HepG2 (cell line): Measurements from ENCODE around the gene DCP2. TPM values are rescaled to one million over a fixed set of nuclear protein-coding genes. Genes with fewer than 3 reads are reported as not detected.

Experiments used
- ATAC-seq: fragments of 200-7000 bp; cut with Tn5 transposase; 3 replicates; pipeline ENCODE4 v1.9.1; 2020; ENCODE audit warnings: mild to moderate bottlenecking, moderate library complexity
- BruUV-seq: library from RNA; stranded (reverse); fragments of 400-500 nt; replicated peaks from 2 replicates; lab custom pipeline; 2021; lab: Mats Ljungman, UMichigan
- CTCF ChIA-PET: fragments of 300-600 bp; formaldehyde crosslinking; extraction: SDS; loops from one replicate; lab custom pipeline; 2021; ENCODE audit warnings: low total read pairs, inconsistent platforms, low intra/inter-chr PET ratio; lab: Yijun Ruan, JAX
- POLR2A ChIA-PET: fragments of 350-600 bp; sonication (Branson Sonifier 250); formaldehyde crosslinking; loops from one replicate; lab custom pipeline; 2020; ENCODE audit warnings: antibody characterized with exemption, inconsistent platforms; lab: Yijun Ruan, JAX
- DNase-seq: peaks from one replicate; pipeline ENCODE4 v3.0.0-alpha.2; 2015; ENCODE audit warnings: low spot score
- FAIRE-seq: peaks from 3 replicates; lab custom pipeline; 2011; peaks lifted over from hg19 to GRCh38; lab: Jason Lieb, UNC
- H2AFZ ChIP-seq: one replicate; pipeline ENCODE4 v1.6.1; 2011; ENCODE audit warnings: low read length, inconsistent platforms
- H3K27ac ChIP-seq: fragments of 300-600 bp; 3 replicates; pipeline ENCODE4 v1.8.0; 2011; ENCODE audit warnings: mixed run types, mild to moderate bottlenecking, mixed read lengths, low read length, inconsistent platforms; ENCODE audit not compliant: insufficient read depth; ENCODE audit errors: extremely low read length
- H3K27me3 ChIP-seq, 2 experiments: fragments of 200-600 bp in 1 of 2; 2 replicates in 1 of 2; 3 replicates in 1 of 2; pipeline versions ENCODE4 v1.6.0 to v1.8.0; 2011; ENCODE audit warnings: low read length in 2 of 2, mild to moderate bottlenecking in 2 of 2, moderate library complexity in 2 of 2, inconsistent platforms in 1 of 2; ENCODE audit not compliant: insufficient read depth in 2 of 2, control insufficient read depth in 1 of 2
- H3K36me3 ChIP-seq, 2 experiments: fragments of 200-600 bp in 1 of 2; replicated peaks in 1 of 2; 2 replicates in 1 of 2; 3 replicates in 1 of 2; pipeline versions ENCODE4 v1.5.1 to v1.8.0; 2011; ENCODE audit warnings: low read length in 2 of 2, inconsistent platforms in 1 of 2; ENCODE audit not compliant: insufficient read depth in 2 of 2, control insufficient read depth in 1 of 2
- H3K4me1 ChIP-seq: 2 replicates; pipeline ENCODE4 v1.5.1; 2012; ENCODE audit warnings: low read length, inconsistent platforms; ENCODE audit not compliant: insufficient read depth
- H3K4me2 ChIP-seq: 2 replicates; pipeline ENCODE4 v1.6.0; 2011; ENCODE audit warnings: low read depth, low read length, inconsistent platforms
- H3K4me3 ChIP-seq, 3 experiments: fragments of 200-600 bp in 1 of 3; sonication (generic), shearing (Covaris generic) in 1 of 3; replicated peaks in 1 of 3; 2 replicates each; pipeline ENCODE4 v1.5.1; 2011 to 2016; ENCODE audit warnings: low read length in 3 of 3, inconsistent platforms in 2 of 3, low read depth in 2 of 3, mild to moderate bottlenecking in 2 of 3, control low read depth in 1 of 3, mixed read lengths in 1 of 3; ENCODE audit not compliant: insufficient read depth in 1 of 3
- H3K79me2 ChIP-seq: one replicate; pipeline ENCODE4 v1.6.1; 2011; ENCODE audit warnings: low read length, inconsistent platforms; ENCODE audit not compliant: insufficient read depth
- H3K9ac ChIP-seq: 2 replicates; pipeline ENCODE4 v1.6.0; 2011; ENCODE audit warnings: mild to moderate bottlenecking, low read depth, low read length, inconsistent platforms; ENCODE audit not compliant: insufficient read depth
- H3K9me3 ChIP-seq: 2 replicates; pipeline ENCODE4 v1.5.1; 2012; ENCODE audit warnings: mild to moderate bottlenecking, low read length
- H4K20me1 ChIP-seq: 2 replicates; pipeline ENCODE4 v1.6.0; 2011; ENCODE audit warnings: inconsistent platforms, mild to moderate bottlenecking, low read length, moderate library complexity; ENCODE audit not compliant: insufficient read depth
- ASH2L ChIP-seq: fragments of 300-600, 200-600 bp; sonication (generic); IDR thresholded peaks from 2 replicates; pipeline ENCODE4 v1.7.0; 2017; ENCODE audit warnings: low read depth, mild to moderate bottlenecking, moderate library complexity, mixed read lengths, low read length; ENCODE audit not compliant: insufficient read length
- CBFB ChIP-seq: sonication (generic); formaldehyde crosslinking; IDR thresholded peaks from 2 replicates; pipeline ENCODE4 v1.4.0; 2020; ENCODE audit warnings: missing genetic modification reagents
- ELF1 ChIP-seq: sonication (generic); formaldehyde crosslinking; IDR thresholded peaks from 2 replicates; pipeline ENCODE4 v1.4.0; 2020; ENCODE audit warnings: missing genetic modification reagents
- FOXK1 ChIP-seq: sonication (generic); formaldehyde crosslinking; IDR thresholded peaks from 2 replicates; pipeline ENCODE4 v1.4.0; 2020; ENCODE audit warnings: low read depth, missing genetic modification reagents, borderline replicate concordance
- HMG20A ChIP-seq: IDR thresholded peaks from 2 replicates; pipeline ENCODE4 v1.6.1; 2016; ENCODE audit warnings: borderline replicate concordance
- HOXA3 ChIP-seq: sonication (generic); formaldehyde crosslinking; IDR thresholded peaks from 2 replicates; pipeline ENCODE4 v1.5.0; 2020; ENCODE audit warnings: missing genetic modification reagents
- IRX3 ChIP-seq: sonication (generic); formaldehyde crosslinking; IDR thresholded peaks from 2 replicates; pipeline ENCODE4 v1.8.1; 2023; ENCODE audit warnings: mild to moderate bottlenecking, low read depth, missing genetic modification reagents, borderline replicate concordance
- NRL ChIP-seq: sonication (generic); formaldehyde crosslinking; IDR thresholded peaks from 2 replicates; pipeline ENCODE4 v1.5.0; 2020; ENCODE audit warnings: missing genetic modification reagents, mild to moderate bottlenecking, moderate library complexity, borderline replicate concordance
- PRPF4 ChIP-seq: fragments of 200-400 bp; formaldehyde crosslinking; IDR thresholded peaks from 2 replicates; pipeline ENCODE4 v1.6.1; 2016; ENCODE audit warnings: low read length, low read depth; ENCODE audit not compliant: poor library complexity, severe bottlenecking
- SOX6 ChIP-seq, 2 experiments: fragments of 450-650 bp in 1 of 2; sonication (generic) in 1 of 2; formaldehyde crosslinking in 1 of 2; IDR thresholded peaks; 2 replicates each; pipeline versions ENCODE4 v1.4.0 to v1.6.1; 2017 to 2020; ENCODE audit warnings: antibody characterized with exemption in 1 of 2, mild to moderate bottlenecking in 1 of 2, missing genetic modification reagents in 1 of 2
- TFDP2 ChIP-seq: sonication (generic); formaldehyde crosslinking; IDR thresholded peaks from 2 replicates; pipeline ENCODE4 v1.4.0; 2020; ENCODE audit warnings: missing genetic modification reagents
- ZBTB10 ChIP-seq: sonication (generic); formaldehyde crosslinking; IDR thresholded peaks from 2 replicates; pipeline ENCODE4 v1.4.0; 2020; ENCODE audit warnings: missing genetic modification reagents, borderline replicate concordance
- ZBTB26 ChIP-seq: IDR thresholded peaks from 2 replicates; pipeline ENCODE4 v1.6.1; 2016; ENCODE audit warnings: missing compliant biosample characterization, missing genetic modification reagents, borderline replicate concordance
- ZNF530 ChIP-seq: sonication (generic); formaldehyde crosslinking; IDR thresholded peaks from 2 replicates; pipeline ENCODE4 v1.5.0; 2020; ENCODE audit warnings: low read depth, mild to moderate bottlenecking, missing genetic modification reagents
- ZNF598 ChIP-seq: sonication (generic); formaldehyde crosslinking; IDR thresholded peaks from 2 replicates; pipeline ENCODE4 v1.5.1; 2020; ENCODE audit warnings: mild to moderate bottlenecking, missing genetic modification reagents, borderline replicate concordance
- ZNF614 ChIP-seq: IDR thresholded peaks from 2 replicates; pipeline ENCODE4 v1.6.1; 2018; ENCODE audit warnings: missing biosample characterization, missing genetic modification reagents, inconsistent platforms, borderline replicate concordance
- ZNF746 ChIP-seq: sonication (generic); formaldehyde crosslinking; IDR thresholded peaks from 2 replicates; pipeline ENCODE4 v1.8.0; 2022; ENCODE audit warnings: mild to moderate bottlenecking, missing genetic modification reagents
- WGBS: methylation state at CpG from one replicate; pipeline ENCODE4 v1.1.6; 2017; ENCODE audit warnings: low lambda C conversion rate; 5-methylcytosine and 5-hydroxymethylcytosine counted together
- in situ Hi-C: cut with HindIII; loops from 2 replicates; pipeline ENCODE4 v1.10.0; 2017; ENCODE audit warnings: low pct_unique_long_range_greater_than_20kb; ENCODE audit not compliant: extremely low pct_ligation_motif_present
- intact Hi-C: fragments of 100-400 bp; cut with micrococcal nuclease; formaldehyde crosslinking; loops from one replicate; pipeline ENCODE4 v1.10.0; 2022; ENCODE audit not compliant: unreplicated experiment
- polyA plus RNA-seq, 8 experiments: library from polyadenylated mRNA; depleted of rRNA in 3 of 8; stranded (reverse) in 7 of 8; unstranded in 1 of 8; fragments of >200 nt; fragmentation: Illumina TruSeq in 4 of 8; extraction: Trizol in 4 of 8; gene quantifications; 2 replicates each; pipeline versions ENCODE4 v1.2.1 to v1.2.3, GENCODE V29; 2011 to 2016; ENCODE audit warnings: low read depth in 4 of 8, missing spikeins in 1 of 8, mixed read lengths in 1 of 8; ENCODE audit not compliant: insufficient read depth in 1 of 8
- total RNA-seq, 5 experiments: library from RNA; depleted of rRNA; stranded (reverse); fragments of >200 nt; fragmentation: Illumina TruSeq; extraction: Trizol; gene quantifications; 2 replicates each; pipeline ENCODE4 v1.2.3, GENCODE V29; 2016; ENCODE audit warnings: low read depth in 1 of 5

Gene DCP2
- total and polyA plus RNA-seq, 2 of the 13 experiments (the other 11 are each of a cell fraction or from before 2014, with no cell fraction given), result 16.2 to 63.4 TPM

GRCh38 chr5:112996830-112997374 is 20.3 kb downstream of the DCP2 start:
- H3K79me2 ChIP-seq, result peaks cover 28% of the 10 kb centered on the region
- no peak overlapping the region for H3K9ac ChIP-seq
- no peaks in the 10 kb centered on the region for H3K27me3 ChIP-seq
- no TSS peak for BruUV-seq
- no peak for FAIRE-seq
- no peak overlapping the region for H3K4me3 ChIP-seq
- peaks cover 5 to 58% of the 10 kb centered on the region in 2 experiments for H3K36me3 ChIP-seq
- intact Hi-C loops (loop anchor here (1.0 to 5.0 kb wide), 5 partner anchors 24 to 609 kb away; no protein-coding TSS in a partner anchor), in situ Hi-C loops (loop anchor here (10.0 kb wide), 1 partner anchor 328 kb away; no protein-coding TSS in a partner anchor)
- ChIA-PET CTCF (interaction anchor here (1.6 to 1.9 kb wide), 2 partner anchors 334 to 382 kb away, joined by 6 to 7 read pairs; no protein-coding TSS in a partner anchor), POLR2A (interaction anchor here (1.3 to 1.7 kb wide), 2 partner anchors 21 to 29 kb away, joined by 4 to 9 read pairs; partner anchors contain the start of gene DCP2)
- H3K27ac ChIP-seq, result no peak overlapping the region
- no peaks in the 10 kb centered on the region for H3K9me3 ChIP-seq
- no peaks in the 10 kb centered on the region for H4K20me1 ChIP-seq
- WGBS, result 98% methylated on average over 4 of the region's 4 CpGs
- DNase-seq, result no peak
- no peak overlapping the region for H2AFZ ChIP-seq
- ATAC-seq, result no peak
- H3K4me1 ChIP-seq, result peaks cover 17% of the 10 kb centered on the region
- H3K4me2 ChIP-seq, result no peak overlapping the region
- no peak for TF ChIP-seq ASH2L
- TF ChIP-seq CBFB (CRISPR knock-in tag), result no peak
- no peak for TF ChIP-seq HMG20A (CRISPR knock-in tag)
- no peak for TF ChIP-seq HOXA3 (CRISPR knock-in tag)
- no peak for TF ChIP-seq ELF1 (CRISPR knock-in tag)
- TF ChIP-seq TFDP2 (CRISPR knock-in tag), result no peak
- TF ChIP-seq NRL, result no peak
- TF ChIP-seq IRX3 (CRISPR knock-in tag), result no peak
- no peak for TF ChIP-seq ZBTB10 (CRISPR knock-in tag)
- TF ChIP-seq ZBTB26 (CRISPR knock-in tag), result no peak
- TF ChIP-seq ZNF598, result no peak
- no peak for TF ChIP-seq FOXK1 (CRISPR knock-in tag)
- no peak for TF ChIP-seq ZNF614 (CRISPR knock-in tag)
- no peak for TF ChIP-seq ZNF746 (CRISPR knock-in tag)
- TF ChIP-seq ZNF530, result no peak
- TF ChIP-seq PRPF4, result no peak
- TF ChIP-seq SOX6 (IDR thresholded peaks at IDR 0.05), result no peak
- no peak for TF ChIP-seq SOX6 (CRISPR knock-in tag; IDR thresholded peaks at IDR 0.05)
